HG02642 (cell line): Measurements from ENCODE around the gene YPEL4.

Source experiments
- ATAC-seq: cut with Tn5 transposase; IDR thresholded peaks from one replicate; pipeline ENCODE4 v1.9.1; 2021; ENCODE audit warnings: mild to moderate bottlenecking; ENCODE audit not compliant: unreplicated experiment, poor library complexity

The YPEL4 gene

GRCh38 chr11:57635246-57635645 is 14.5 kb downstream of the YPEL4 start:
- no peak for ATAC-seq

- no peak for ATAC-seq
These were observed 15.4 kb downstream of the YPEL4 start for GRCh38 chr11:57634311-57634710.

- ATAC-seq, result no peak
These were observed 16.2 kb downstream of the YPEL4 start for GRCh38 chr11:57633394-57634070.

- no peak for ATAC-seq
These were observed 17.6 kb downstream of the YPEL4 start for GRCh38 chr11:57632116-57632515.

- no peak for ATAC-seq
These were observed 19.5 kb downstream of the YPEL4 start for GRCh38 chr11:57630171-57630570.

GRCh38 chr11:57626895-57627294 is 22.8 kb downstream of the YPEL4 start:
- ATAC-seq, result no peak

GRCh38 chr11:57624864-57625263 is 24.8 kb downstream of the YPEL4 start:
- ATAC-seq, result no peak

GRCh38 chr11:57622263-57622662 is 27.4 kb downstream of the YPEL4 start:
- ATAC-seq, result no peak

GRCh38 chr11:57620467-57620866 is 29.2 kb downstream of the YPEL4 start:
- no peak for ATAC-seq

GRCh38 chr11:57619331-57619730 is 30.4 kb downstream of the YPEL4 start:
- ATAC-seq, result no peak

- ATAC-seq, result no peak
These were observed 31.3 kb downstream of the YPEL4 start for GRCh38 chr11:57618438-57618837.

- no peak for ATAC-seq
These were observed 33.1 kb downstream of the YPEL4 start for GRCh38 chr11:57616595-57616994.

- ATAC-seq, result no peak
These were observed 34.4 kb downstream of the YPEL4 start for GRCh38 chr11:57615308-57615707.

- no peak for ATAC-seq
These were observed 35.4 kb downstream of the YPEL4 start for GRCh38 chr11:57614234-57614772.

- no peak for ATAC-seq
These were observed 39.5 kb downstream of the YPEL4 start for GRCh38 chr11:57610170-57610569.

GRCh38 chr11:57605028-57605420 is 44.7 kb downstream of the YPEL4 start:
- ATAC-seq, result no peak

GRCh38 chr11:57604296-57605027 is 45.2 kb downstream of the YPEL4 start:
- no peak for ATAC-seq

- ATAC-seq, result no peak
These were observed 48.4 kb downstream of the YPEL4 start for GRCh38 chr11:57601297-57601696.

GRCh38 chr11:57599381-57599780 is 50.3 kb downstream of the YPEL4 start:
- no peak for ATAC-seq

GRCh38 chr11:57598831-57599155 is 50.9 kb downstream of the YPEL4 start:
- ATAC-seq, result no peak

GRCh38 chr11:57597916-57598830 is 51.5 kb downstream of the YPEL4 start:
- no peak for ATAC-seq
